ENCODE measurements around the gene SPOP. TPM values are rescaled to one million over a fixed set of nuclear protein-coding genes. Genes with fewer than 3 reads are reported as not detected.

SPOP gene
- total RNA-seq, 1 donor from 2014 or later: 48.6 TPM

DNA sequence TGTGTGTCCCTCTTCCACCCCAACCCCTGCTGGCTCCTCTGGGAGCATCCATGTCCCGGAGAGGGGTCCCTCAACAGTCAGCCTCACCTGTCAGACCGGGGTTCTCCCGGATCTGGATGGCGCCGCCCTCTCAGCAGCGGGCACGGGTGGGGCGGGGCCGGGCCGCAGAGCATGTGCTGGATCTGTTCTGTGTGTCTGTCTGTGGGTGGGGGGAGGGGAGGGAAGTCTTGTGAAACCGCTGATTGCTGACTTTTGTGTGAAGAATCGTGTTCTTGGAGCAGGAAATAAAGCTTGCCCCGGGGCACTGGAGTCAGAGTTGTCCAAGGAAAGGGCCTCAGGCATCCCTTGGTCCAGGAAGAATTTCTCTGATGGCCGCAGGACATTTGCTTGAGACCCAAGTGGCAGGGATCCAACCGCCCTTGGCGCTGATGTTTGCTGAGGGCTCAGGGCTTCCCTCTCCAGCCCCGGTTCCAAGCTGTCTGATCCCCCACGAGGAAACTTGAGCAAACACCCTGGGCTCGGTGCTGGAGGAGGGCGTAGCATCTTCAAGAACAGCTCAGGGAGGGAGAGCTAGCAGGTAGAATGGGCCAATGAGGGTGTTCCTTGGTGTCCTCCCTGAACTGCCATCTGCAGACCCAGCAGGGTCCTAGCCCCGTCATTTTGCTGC is 97.7 kb downstream of the SPOP start:
- Mint-ChIP-seq H3K4me1 (ENCODE audit: low read depth, unreplicated experiment) (peaks cover 2% of the 10 kb centered on the region), H3K9me3 (ENCODE audit: unreplicated experiment) (peaks cover 2% of the 10 kb centered on the region), H3K27me3 (ENCODE audit: low read depth, unreplicated experiment) (peaks cover 27% of the 10 kb centered on the region), H3K4me3 (ENCODE audit: unreplicated experiment) (no peak overlapping the region), H3K27ac (ENCODE audit: unreplicated experiment) (no peak overlapping the region), H3K36me3 (ENCODE audit: low read depth, unreplicated experiment) (peaks cover 8% of the 10 kb centered on the region)
- no peaks in the 10 kb centered on the region for H3K9me3 ChIP-seq (ENCODE audit: insufficient read depth, low read depth, low read length)
- no peaks in the 10 kb centered on the region for H3K79me2 ChIP-seq (ENCODE audit: insufficient read depth, low read length)
- no peak overlapping the region for H2AFZ ChIP-seq (ENCODE audit: low read depth, low read length)
- FAIRE-seq (no peak), DNase-seq (ENCODE audit: low read depth) (no peak)
- no peak overlapping the region for H3K4me3 ChIP-seq (ENCODE audit: insufficient read depth, low read depth, low read length)
- peaks cover 17% of the 10 kb centered on the region for H3K4me1 ChIP-seq (ENCODE audit: insufficient read depth, low read length)
- H3K36me3 ChIP-seq (ENCODE audit: insufficient read depth, low read length): no peaks in the 10 kb centered on the region
- H3K9ac ChIP-seq (ENCODE audit: low read length): no peak overlapping the region
- H3K27ac ChIP-seq (ENCODE audit: low read depth, low read length): no peak overlapping the region
- H3K4me2 ChIP-seq (ENCODE audit: low read length): no peak overlapping the region
- H3K27me3 ChIP-seq (ENCODE audit: insufficient read depth, low read length): peaks cover 18% of the 10 kb centered on the region
- TF ChIP-seq EZH2 (IDR thresholded peaks at IDR 0.05; ENCODE audit: insufficient read depth, low read length) (no peak), CTCF (IDR thresholded peaks at IDR 0.05; ENCODE audit: insufficient read depth, low read depth, low read length) (no peak)
- H4K20me1 ChIP-seq (ENCODE audit: insufficient read depth, low read length): no peaks in the 10 kb centered on the region

DNA sequence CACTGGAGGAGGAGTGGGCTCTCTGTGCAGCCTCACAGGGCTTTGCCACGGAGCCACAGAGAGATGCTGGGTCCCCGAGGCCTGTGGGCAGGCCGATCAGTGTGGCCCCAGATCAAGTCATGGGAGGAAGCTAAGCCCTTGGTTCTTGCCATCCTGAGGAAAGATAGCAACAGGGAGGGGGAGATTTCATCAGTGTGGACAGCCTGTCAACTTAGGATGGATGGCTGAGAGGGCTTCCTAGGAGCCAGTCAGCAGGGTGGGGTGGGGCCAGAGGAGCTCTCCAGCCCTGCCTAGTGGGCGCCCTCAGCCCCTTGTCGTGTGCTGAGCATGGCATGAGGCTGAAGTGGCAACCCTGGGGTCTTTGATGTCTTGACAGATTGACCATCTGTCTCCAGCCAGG is 98.4 kb downstream of the SPOP start:
- no peak overlapping the region for H3K27ac ChIP-seq (ENCODE audit: low read depth, low read length)
- no peak for FAIRE-seq
- H3K4me2 ChIP-seq (ENCODE audit: low read length): no peak overlapping the region
- no peak overlapping the region for H2AFZ ChIP-seq (ENCODE audit: low read depth, low read length)
- H3K9ac ChIP-seq (ENCODE audit: low read length): no peak overlapping the region
- TF ChIP-seq CTCF (IDR thresholded peaks at IDR 0.05; ENCODE audit: insufficient read depth, low read depth, low read length) (no peak), EZH2 (IDR thresholded peaks at IDR 0.05; ENCODE audit: insufficient read depth, low read length) (no peak)
- H3K27me3 Mint-ChIP-seq (ENCODE audit: low read depth, unreplicated experiment): peaks cover 30% of the 10 kb centered on the region
- H3K4me1 ChIP-seq (ENCODE audit: insufficient read depth, low read length): peaks cover 17% of the 10 kb centered on the region
- H3K36me3 Mint-ChIP-seq (ENCODE audit: low read depth, unreplicated experiment): peaks cover 8% of the 10 kb centered on the region
- no peaks in the 10 kb centered on the region for H4K20me1 ChIP-seq (ENCODE audit: insufficient read depth, low read length)
- DNase-seq (ENCODE audit: low read depth): no peak
- no peaks in the 10 kb centered on the region for H3K79me2 ChIP-seq (ENCODE audit: insufficient read depth, low read length)
- peaks cover 22% of the 10 kb centered on the region for H3K27me3 ChIP-seq (ENCODE audit: insufficient read depth, low read length)
- H3K4me3 Mint-ChIP-seq (ENCODE audit: unreplicated experiment): no peak overlapping the region
- H3K4me1 Mint-ChIP-seq (ENCODE audit: low read depth, unreplicated experiment): peaks cover 2% of the 10 kb centered on the region
- H3K36me3 ChIP-seq (ENCODE audit: insufficient read depth, low read length): no peaks in the 10 kb centered on the region
- H3K4me3 ChIP-seq (ENCODE audit: insufficient read depth, low read depth, low read length): no peak overlapping the region
- H3K9me3 ChIP-seq (ENCODE audit: insufficient read depth, low read depth, low read length): no peaks in the 10 kb centered on the region
- no peak overlapping the region for H3K27ac Mint-ChIP-seq (ENCODE audit: unreplicated experiment)
- H3K9me3 Mint-ChIP-seq (ENCODE audit: unreplicated experiment): peaks cover 2% of the 10 kb centered on the region

DNA sequence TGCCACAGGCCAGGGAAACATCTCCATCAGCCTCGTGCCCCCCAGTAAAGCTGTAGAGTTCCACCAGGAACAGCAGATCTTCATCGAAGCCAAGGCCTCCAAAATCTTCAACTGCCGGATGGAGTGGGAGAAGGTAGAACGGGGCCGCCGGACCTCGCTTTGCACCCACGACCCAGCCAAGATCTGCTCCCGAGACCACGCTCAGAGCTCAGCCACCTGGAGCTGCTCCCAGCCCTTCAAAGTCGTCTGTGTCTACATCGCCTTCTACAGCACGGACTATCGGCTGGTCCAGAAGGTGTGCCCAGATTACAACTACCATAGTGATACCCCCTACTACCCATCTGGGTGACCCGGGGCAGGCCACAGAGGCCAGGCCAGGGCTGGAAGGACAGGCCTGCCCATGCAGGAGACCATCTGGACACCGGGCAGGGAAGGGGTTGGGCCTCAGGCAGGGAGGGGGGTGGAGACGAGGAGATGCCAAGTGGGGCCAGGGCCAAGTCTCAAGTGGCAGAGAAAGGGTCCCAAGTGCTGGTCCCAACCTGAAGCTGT is 98.9 kb downstream of the SPOP start:
- Mint-ChIP-seq H3K4me3 (ENCODE audit: unreplicated experiment) (no peak overlapping the region), H3K27me3 (ENCODE audit: low read depth, unreplicated experiment) (peaks cover 35% of the 10 kb centered on the region), H3K36me3 (ENCODE audit: low read depth, unreplicated experiment) (peaks cover 8% of the 10 kb centered on the region), H3K9me3 (ENCODE audit: unreplicated experiment) (peaks cover 2% of the 10 kb centered on the region), H3K27ac (ENCODE audit: unreplicated experiment) (no peak overlapping the region), H3K4me1 (ENCODE audit: low read depth, unreplicated experiment) (peaks cover 2% of the 10 kb centered on the region)
- Histone ChIP-seq H3K27ac (ENCODE audit: low read depth, low read length) (no peak overlapping the region), H3K4me2 (ENCODE audit: low read length) (no peak overlapping the region), H3K4me3 (ENCODE audit: insufficient read depth, low read depth, low read length) (no peak overlapping the region), H3K9ac (ENCODE audit: low read length) (no peak overlapping the region), H3K79me2 (ENCODE audit: insufficient read depth, low read length) (no peaks in the 10 kb centered on the region), H4K20me1 (ENCODE audit: insufficient read depth, low read length) (no peaks in the 10 kb centered on the region), H3K9me3 (ENCODE audit: insufficient read depth, low read depth, low read length) (no peaks in the 10 kb centered on the region), H3K27me3 (ENCODE audit: insufficient read depth, low read length) (peaks cover 22% of the 10 kb centered on the region), H3K36me3 (ENCODE audit: insufficient read depth, low read length) (no peaks in the 10 kb centered on the region), H3K4me1 (ENCODE audit: insufficient read depth, low read length) (peaks cover 17% of the 10 kb centered on the region), H2AFZ (ENCODE audit: low read depth, low read length) (no peak overlapping the region)
- FAIRE-seq (no peak), DNase-seq (ENCODE audit: low read depth) (no peak)
- TF ChIP-seq CTCF (IDR thresholded peaks at IDR 0.05; ENCODE audit: insufficient read depth, low read depth, low read length): no peak
- no peak for TF ChIP-seq EZH2 (IDR thresholded peaks at IDR 0.05; ENCODE audit: insufficient read depth, low read length)
